Hematopoietic multipotent progenitor cell treated with erythropoietin and hydrocortisone succinate and interleukin-3 and kit ligand, for 4 days (in vitro differentiated cells): Measurements from ENCODE around the gene TBXA2R.
A peak's percentile ranks its signal among the peaks of the same experiment; 100 is the strongest.

Experiments
- DNase-seq: peaks from one replicate; pipeline ENCODE4 v3.0.0-alpha.2; 2015

The TBXA2R gene

GRCh38 chr19:3618811-3619630 lies 12.3 kb upstream of the TBXA2R start:
- DNase-seq: no peak

DNA sequence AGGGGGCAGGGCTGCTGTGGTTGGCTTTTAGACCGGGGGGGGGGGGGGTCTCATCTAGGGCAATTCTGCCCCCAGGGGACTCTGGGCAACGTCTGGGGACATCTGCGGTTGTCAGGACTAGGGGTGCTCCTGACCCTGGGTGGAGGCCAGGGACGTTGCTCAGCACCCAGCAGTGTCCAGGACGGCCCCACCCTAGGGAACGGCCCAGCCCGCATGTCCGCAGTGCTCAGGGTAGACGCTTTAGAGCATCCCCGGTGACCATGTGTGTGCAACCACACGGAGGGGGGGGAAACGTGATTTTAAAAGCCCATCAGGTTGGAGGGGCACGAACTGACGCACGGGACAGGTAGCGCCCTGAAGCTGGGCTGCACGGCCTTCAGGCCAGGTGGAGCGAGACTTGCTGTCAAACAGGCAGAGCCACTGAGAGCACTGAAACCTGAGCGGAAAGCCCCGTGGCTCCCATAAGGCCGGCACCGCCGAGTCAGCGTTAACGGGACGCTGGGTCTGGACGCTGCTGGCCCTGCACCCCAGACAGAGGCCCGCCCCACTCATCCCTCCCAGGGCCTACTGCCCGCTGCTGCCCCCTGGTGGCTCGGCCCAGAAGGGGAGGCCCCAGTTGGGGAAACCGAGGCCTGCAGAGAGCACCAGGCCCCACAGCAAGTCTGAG lies 11.6 kb upstream of the TBXA2R start:
- DNase-seq: peak; percentile 64

GRCh38 chr19:3617463-3617862 lies 10.8 kb upstream of the TBXA2R start:
- DNase-seq: peak; percentile 86

- DNase-seq: no peak
Observed at GRCh38 chr19:3615524-3616135, 9.0 kb upstream of the TBXA2R start.

DNA sequence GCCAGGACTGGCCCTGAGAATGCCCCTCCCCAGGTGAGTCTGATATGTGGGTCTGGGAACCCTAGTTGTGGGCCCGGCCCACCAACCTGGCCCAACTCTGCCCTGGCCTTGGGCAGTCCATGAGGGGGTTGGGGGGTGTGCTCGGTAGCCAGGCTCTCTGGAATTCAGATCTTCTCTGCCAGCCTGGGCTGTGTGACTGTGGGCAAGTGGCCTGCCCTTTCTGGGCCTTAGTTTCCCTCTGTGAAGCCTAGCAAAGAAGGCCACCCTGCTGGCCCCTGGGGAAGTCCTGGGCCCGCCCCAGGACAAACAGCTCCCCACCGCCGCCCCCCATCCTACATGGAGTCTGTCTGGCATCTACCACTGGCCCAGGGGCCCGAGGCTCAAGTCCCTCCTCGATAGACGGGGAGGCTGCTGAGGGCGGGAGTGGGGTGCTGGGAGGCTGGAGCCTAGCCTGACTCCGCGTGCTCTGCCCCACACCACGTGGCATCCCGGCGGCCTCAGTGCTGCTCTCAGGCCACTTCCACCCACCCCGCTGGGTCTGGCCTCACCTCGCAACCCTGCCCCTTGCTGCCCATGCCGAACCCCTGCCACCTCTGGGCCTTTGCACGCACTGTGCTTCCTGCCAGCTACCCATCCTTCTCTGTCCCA lies 8.3 kb upstream of the TBXA2R start:
- DNase-seq: no peak

DNA sequence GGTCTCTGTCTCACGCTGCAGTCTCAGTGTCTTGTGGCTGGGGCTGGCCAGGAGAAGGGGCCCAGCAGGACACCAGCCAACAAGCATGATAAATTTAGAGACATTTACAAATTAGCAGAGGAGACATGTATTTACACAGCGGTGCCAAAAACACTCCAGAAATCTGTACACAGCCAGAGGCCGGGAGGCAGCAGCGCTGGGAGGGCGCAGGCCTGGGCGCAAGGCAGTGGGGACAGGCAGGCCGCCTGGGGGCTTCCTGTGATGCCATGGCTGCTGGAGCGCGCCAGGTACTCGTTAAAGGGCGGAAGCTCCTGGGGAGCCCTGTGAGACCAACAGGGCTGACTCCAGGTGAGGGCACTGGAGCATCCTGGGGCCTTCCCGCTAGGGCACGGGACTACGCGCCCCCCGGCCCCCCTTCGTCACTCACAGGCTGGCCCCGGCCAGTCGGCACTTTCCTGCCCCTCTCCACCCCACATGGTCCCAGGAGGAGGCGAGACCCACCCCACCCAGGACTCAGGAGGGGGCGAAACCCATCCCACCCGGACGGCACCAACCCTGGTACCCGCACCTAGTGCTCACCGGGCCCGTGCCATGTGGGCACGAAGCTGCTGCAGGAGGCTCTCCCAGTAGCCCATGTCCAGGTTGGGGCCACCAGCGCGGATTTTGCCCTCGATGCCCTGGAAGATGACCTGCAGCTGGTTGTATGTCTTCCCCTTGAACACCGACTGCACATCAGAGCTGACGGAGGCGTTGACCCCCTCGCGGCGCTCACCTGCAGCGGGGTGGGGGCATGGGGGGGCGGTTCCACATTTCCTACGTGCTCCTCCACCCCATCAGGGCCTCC lies 7.4 kb upstream of the TBXA2R start:
- no peak for DNase-seq

- no peak for DNase-seq
Observed at GRCh38 chr19:3612901-3613741, 6.4 kb upstream of the TBXA2R start.

- DNase-seq: no peak
Observed at GRCh38 chr19:3612330-3612729, 5.7 kb upstream of the TBXA2R start.

- no peak for DNase-seq
Observed at GRCh38 chr19:3611841-3612240, 5.2 kb upstream of the TBXA2R start.

DNA sequence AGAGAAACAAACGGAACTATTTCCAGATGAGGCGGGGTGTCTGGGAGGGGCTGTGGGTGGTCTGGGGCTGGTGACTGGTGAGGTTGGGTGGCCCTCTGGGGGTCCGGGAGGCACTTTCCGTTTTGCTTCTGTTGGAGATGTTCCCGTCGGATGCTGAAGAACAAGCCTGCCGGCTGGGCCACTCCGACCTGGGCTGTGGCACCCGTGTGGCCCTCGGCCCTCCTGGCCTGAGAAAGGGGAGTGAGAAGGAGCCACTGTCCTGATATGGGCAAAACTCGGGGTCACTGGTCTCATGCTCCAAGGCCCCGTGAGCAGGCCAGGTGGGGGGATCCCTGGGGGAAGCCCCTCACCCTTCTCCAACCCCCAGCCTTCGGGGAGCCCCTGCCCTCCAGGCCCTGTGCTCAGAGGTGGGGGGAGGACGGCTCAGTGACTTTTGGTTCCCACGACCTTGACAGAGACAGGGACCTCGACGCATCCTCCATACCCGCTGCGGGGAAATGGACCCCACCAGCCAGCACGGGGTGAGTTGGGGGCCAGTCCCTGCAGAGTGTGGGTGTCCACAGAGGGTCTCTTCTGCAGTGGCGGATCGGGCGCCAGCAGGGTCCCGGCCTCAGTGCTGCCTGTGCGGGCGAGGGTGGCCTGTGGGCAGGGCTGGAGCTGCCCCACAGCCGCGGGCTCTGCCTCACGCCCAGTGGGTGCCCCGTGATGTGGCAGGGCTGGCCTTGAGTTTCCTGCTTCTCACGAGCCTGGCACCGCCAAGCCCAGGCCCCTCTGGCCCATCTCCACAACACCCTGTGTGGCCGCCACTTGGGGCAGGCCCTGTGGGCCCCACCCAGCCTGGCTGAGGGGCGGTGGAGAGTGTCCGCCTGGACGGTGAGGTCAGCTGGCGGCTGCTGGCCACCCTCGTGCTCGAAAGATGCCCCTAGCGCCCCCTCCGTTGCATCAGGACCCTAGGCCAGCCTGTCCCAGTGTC lies 4.4 kb upstream of the TBXA2R start:
- no peak for DNase-seq

DNA sequence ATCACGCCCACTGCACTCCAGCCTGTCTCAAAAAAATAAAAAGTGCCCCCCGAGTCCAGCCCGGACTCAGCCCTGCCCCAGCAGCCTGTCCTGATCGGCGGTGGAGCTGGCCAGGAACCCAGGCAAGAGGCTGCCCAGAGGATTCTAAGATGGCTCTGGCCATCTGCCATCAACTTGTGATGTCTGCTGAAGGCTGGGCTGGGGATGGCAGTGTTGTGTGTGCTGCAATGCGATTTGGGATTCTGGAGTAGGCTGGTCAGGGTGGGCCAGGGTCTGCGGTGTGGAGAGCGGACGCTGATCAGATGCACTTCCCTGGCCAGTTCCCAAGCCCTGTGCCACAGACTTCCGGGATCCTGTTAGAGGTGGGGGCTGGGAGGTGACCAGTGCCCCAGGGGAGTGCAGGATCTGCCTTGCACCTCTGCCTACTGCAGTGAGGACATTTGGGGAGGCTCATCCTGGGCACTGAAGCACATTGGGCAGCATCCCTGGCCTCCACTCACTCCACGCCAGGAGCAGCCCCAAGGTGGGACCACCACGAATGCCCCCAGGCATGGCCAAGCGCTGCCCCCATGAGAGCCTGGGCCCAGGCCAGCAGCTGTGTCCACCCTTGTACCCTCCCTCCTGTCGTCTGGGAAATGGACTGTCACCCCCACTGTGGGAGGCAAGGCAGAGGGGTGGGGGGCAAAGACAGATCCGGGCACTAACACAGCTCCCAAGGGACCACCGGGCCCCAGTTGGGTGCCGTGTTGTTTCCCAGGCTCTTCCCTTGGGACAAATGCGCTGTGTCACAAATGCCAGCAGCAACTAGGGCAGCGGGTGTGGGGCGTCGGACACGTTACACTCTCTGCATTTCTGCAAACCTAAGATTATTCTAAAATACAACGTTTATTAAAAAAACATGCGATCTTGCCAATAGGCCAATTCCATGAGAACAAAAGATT lies 3.4 kb upstream of the TBXA2R start:
- DNase-seq: peak; percentile 56

DNA sequence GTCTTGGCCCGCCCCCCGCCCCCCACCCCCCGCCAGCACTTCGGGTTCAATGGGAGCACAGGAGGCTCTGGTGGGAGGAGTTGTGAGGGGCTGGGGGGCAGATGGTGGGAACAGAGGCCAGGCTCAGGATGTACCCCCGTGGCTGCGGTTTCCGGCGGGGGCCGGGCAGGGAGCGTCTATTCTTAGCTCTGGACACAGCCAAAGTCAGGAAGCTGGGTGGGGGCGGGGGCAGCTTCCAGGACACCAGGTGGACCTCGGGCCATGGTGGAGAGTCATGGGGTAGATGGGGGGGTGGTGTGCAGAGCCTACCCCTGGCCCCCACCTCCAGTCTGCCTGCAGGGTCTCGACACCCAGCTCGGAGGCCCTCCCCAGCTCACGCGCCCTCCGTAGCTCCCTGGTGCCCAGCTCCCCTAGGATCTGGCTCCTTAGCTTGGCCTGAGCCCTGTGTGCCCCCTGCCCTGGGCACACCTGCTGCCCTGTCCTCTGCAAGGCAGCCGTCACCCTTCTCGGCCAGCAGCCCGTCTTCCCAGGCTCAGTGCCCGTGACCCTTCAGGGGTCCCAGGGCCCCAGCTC lies 2.2 kb upstream of the TBXA2R start:
- DNase-seq: peak; percentile 89

DNA sequence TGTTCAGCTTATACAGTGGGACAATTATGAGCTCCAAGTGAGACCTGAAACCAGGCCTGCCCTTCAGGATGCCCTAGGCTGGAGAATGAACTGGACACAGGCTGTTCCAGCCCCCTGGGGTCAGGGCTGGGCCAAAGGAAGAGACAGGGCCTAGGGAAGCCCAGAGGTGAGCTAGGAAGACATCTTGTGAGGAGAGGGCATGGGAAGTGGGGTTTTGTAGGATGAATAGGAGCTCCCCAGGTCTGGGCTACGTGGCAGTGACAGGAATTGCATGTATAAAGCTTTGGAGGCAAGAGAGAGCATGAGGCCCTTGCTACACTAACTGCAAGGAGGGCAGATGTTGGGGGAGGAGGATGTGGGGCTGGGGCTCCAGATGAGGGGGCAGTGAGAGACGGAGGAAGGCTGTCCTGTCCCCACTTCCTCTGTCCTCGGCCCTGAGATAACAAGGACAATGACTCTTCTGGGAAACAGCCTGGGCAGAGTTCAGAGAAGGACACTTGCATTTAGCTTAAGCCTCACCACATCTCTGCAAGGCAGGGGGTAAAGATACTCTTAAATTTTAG lies 1.5 kb upstream of the TBXA2R start:
- peak; percentile 83 for DNase-seq

GRCh38 chr19:3607303-3608078 lies 816 bp upstream of the TBXA2R start:
- peak; percentile 45 for DNase-seq

GRCh38 chr19:3606174-3606689 lies 443 bp downstream of the TBXA2R start:
- DNase-seq: peak; percentile 32

- no peak for DNase-seq
Observed at GRCh38 chr19:3605770-3606169, 905 bp downstream of the TBXA2R start.

DNA sequence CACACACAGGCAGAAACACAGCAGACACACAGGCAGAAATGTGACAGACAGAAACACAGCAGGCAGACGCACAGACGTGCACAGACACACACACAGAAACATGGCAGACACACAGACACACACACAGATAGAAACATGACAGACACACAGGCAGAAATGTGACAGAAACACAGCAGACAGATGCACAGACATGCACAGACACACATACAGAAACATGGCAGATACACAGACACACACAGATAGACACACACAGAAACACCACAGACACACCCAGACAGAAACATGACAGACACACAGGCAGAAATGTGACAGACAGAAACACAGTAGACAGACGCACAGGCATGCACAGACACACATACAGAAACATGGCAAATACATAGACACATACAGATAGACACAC lies 1.3 kb downstream of the TBXA2R start:
- DNase-seq: no peak
